Measurements from ENCODE around the gene VWA5B1. TPM values are rescaled to one million over a fixed set of nuclear protein-coding genes. Genes with fewer than 3 reads are reported as not detected.

Gene VWA5B1
- total RNA-seq, 1 donor from 2014 or later, result not detected

- no peak for TF ChIP-seq CTCF (conservative IDR thresholded peaks at IDR 0.05; ENCODE audit: low read depth, low read length)
- no peak overlapping the region for H3K4me3 ChIP-seq (ENCODE audit: low read depth, low read length)
- DNase-seq (ENCODE audit: low read depth), result no peak
Measured at GRCh38 chr1:20339811-20340457, 49.3 kb downstream of the VWA5B1 start.

GRCh38 chr1:20342294-20343148 lies 51.8 kb downstream of the VWA5B1 start:
- no peak for TF ChIP-seq CTCF (conservative IDR thresholded peaks at IDR 0.05; ENCODE audit: low read depth, low read length)
- no peak for DNase-seq (ENCODE audit: low read depth)
- H3K4me3 ChIP-seq (ENCODE audit: low read depth, low read length), result no peak overlapping the region

GRCh38 chr1:20343149-20343937 lies 52.7 kb downstream of the VWA5B1 start:
- no peak overlapping the region for H3K4me3 ChIP-seq (ENCODE audit: low read depth, low read length)
- DNase-seq (ENCODE audit: low read depth), result no peak
- TF ChIP-seq CTCF (conservative IDR thresholded peaks at IDR 0.05; ENCODE audit: low read depth, low read length), result no peak

- no peak for DNase-seq (ENCODE audit: low read depth)
- TF ChIP-seq CTCF (conservative IDR thresholded peaks at IDR 0.05; ENCODE audit: low read depth, low read length), result no peak
- H3K4me3 ChIP-seq (ENCODE audit: low read depth, low read length), result no peak overlapping the region
Measured at GRCh38 chr1:20343938-20344302, 53.2 kb downstream of the VWA5B1 start.

- no peak overlapping the region for H3K4me3 ChIP-seq (ENCODE audit: low read depth, low read length)
- no peak for TF ChIP-seq CTCF (conservative IDR thresholded peaks at IDR 0.05; ENCODE audit: low read depth, low read length)
- DNase-seq (ENCODE audit: low read depth), result no peak
Measured at GRCh38 chr1:20344738-20345137, 54.1 kb downstream of the VWA5B1 start.

- DNase-seq (ENCODE audit: low read depth), result no peak
- no peak for TF ChIP-seq CTCF (conservative IDR thresholded peaks at IDR 0.05; ENCODE audit: low read depth, low read length)
Measured at GRCh38 chr1:20345419-20345818, 54.7 kb downstream of the VWA5B1 start.

More at GRCh38 chr1:20345419-20345818, 54.7 kb downstream of the VWA5B1 start:
- H3K4me3 ChIP-seq (ENCODE audit: low read depth, low read length), result no peak overlapping the region

Data from epithelial cell of proximal tubule (primary cell).